ENCODE measurements around the gene CFAP45.

- TF ChIP-seq CTCF (IDR thresholded peaks at IDR 0.05) (no peak), POLR2A (IDR thresholded peaks at IDR 0.05) (no peak)
These were observed 28.6 kb upstream of the CFAP45 start for GRCh38 chr1:159928491-159929050.
